Glomerular visceral epithelial cell (primary cell): ENCODE results near the gene MB21D2.
A peak's percentile ranks its signal among the peaks of the same experiment; 100 is the strongest.

Source experiments
- DNase-seq: peaks from one replicate; pipeline ENCODE4 v3.0.0-alpha.2; 2016; ENCODE audit errors: extremely low spot score

Gene MB21D2

DNA sequence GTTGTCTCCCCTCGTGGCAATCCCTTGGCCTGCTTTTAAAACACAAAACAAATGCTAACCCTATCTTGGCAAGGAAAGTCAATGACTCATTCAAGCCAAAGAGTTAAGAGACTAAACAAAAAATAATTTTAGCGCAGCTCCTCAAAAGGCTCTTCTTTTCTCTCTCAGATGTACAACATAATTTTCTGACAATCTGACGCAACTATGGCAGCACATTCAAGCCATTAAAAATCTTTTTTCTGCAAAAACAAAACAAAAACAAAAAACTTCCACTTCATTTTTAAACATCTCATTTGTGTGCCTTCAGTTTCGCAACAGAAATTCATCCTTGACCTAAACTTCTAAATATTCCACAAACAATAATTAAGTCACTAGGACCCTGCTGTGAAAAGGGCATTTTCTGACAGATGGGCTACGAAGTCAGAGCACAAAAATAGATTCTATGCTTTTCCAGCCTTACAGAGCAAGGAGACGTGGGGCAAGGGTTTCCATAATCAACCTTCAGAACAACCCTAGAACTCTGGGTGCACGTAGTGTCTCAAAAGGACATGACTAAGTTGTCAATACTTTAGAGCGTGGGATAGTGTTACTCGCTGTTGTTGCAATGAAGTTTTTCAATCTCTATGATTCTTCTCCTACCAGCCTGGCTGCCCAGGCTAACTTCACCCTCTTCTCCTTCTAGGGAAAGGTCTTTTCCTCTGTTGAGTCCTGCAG is 84.3 kb downstream of the MB21D2 start:
- DNase-seq, result no peak

DNA sequence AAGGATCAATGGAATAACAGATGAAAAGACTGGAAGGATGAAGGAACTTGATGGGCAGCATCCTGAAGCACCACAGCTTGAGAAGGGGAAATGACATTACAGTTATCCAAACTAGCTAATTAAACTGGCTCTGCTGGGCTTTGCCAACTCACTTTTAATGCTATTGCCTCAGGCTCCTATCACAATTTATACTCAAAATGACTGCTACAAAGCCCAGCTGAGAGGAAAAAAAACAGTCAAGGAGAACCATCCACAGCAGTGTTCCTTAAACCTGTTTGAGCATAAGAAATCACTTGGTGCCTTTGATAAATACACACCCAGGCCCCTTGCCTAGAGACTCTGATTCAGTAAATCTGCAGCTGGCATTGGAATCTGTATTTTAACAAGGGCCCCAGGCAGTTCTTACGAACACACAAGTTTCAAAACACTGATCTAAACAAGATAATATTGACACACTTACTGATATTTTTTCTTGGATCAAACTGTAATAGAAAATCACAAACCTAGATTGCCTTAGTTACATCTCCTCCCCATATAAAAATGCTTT is 85.8 kb downstream of the MB21D2 start:
- DNase-seq, result no peak

DNA sequence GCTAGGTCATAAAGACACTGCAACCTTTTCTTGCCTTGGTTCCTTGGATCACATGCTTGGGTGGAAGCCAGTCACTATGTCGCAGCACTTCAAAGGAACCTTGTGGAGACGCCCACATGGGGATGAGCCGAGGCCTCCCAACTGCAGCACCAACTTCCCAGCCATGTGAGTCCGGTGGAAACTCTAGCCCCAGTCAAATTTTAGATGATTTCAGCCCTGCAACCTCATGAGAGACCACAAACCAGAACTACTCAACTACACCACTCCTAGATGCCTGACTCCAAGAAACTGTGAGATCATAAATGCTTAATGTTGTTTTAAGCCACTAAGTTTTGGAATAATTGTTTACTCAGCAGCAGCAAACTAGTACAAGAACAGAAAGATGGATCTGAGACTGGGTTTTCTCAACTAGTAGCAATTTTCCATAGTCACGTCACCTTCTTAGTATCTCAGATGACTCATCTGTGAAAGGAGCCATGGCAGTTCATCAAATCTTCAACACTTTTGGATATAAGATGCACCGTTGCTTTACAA is 86.5 kb downstream of the MB21D2 start:
- DNase-seq, result peak; percentile 87

DNA sequence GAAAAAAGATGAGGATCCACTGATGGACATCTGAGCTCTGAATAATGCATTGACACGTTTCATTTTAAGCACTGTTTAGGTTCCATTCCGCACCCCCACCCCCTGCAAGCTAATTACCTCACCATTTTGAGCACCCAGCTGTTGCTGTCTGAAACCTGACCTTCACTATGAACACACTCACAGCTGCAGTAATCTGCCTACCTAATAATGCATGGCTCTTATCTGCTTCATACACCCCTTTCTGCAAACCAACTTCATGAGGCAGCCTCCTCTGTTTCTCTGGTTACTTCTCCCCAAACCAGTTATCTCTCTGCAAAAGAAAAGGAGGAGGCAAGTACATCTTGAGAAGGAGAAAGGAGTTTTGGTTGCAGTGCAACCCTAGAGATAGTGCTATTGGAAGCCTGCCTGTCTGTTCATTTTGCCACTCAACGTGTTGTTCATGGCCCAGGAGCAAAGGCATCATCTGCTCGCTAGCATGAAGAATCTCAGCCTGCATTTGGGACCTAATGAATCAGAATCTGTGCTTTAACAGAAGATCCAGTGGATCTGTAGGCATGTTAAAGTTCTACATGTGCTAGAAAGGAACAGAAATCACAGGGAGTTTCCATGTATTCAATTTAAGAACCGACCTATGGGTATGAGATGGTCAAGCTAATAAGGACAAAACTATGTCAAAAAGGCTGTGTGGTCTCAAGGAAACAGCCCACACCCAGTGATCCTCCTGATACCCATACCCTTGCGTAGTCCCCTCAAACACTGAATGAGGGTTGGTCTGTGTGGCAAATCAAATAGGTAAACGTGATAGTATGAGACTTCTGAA is 87.2 kb downstream of the MB21D2 start:
- no peak for DNase-seq

DNA sequence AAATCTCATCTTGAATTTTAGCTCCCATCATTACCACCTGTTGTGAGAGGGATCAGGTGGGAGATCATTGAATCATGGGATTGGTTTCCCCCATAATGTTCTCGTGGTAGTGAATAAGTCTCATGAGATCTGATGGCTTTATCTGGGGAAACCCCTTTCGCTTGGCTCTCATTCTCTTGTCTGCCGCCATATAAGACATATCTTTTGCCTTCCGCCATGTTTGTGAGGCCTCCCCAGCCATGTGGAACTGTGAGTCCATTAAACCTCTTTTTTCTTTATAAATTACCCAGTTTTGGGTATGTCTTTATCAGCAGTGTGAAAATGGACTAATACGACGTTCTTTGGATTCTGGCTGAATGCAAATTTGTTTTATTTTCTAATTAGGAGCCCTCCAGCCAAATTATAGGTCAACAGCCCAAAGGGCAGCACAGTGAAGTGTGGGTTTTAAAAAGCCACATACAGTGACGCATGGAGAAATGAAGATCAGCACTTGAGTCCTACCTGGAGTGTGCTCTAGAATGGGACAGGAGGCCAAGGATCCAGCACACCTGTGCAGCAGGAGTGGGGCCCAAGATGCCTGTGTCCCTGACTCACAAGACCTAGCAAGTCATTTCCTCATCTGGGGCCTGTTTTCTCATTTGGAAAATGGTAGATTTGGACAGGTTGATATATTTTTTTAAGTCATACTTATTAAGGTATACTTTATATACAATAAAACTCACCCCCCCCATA is 89.6 kb downstream of the MB21D2 start:
- DNase-seq, result no peak

DNA sequence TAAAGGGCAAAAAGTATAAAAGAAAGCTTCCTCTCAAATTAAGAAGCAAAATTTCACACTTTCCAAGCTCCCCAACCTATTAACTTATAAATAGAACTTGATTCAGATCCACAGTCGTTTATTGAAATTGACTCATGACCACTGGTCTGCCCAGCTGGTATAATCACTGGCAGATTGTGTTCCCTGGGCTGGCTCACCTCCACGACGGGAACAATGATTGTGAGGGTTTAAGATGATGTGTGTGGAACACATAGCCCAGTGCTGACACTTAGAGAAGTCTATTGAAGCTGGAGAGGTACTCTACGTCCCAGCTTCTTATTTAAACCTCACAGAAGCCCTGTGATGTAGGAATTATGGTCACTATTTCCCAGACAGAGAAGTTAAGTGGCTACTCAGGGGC is 90.4 kb downstream of the MB21D2 start:
- DNase-seq, result no peak

DNA sequence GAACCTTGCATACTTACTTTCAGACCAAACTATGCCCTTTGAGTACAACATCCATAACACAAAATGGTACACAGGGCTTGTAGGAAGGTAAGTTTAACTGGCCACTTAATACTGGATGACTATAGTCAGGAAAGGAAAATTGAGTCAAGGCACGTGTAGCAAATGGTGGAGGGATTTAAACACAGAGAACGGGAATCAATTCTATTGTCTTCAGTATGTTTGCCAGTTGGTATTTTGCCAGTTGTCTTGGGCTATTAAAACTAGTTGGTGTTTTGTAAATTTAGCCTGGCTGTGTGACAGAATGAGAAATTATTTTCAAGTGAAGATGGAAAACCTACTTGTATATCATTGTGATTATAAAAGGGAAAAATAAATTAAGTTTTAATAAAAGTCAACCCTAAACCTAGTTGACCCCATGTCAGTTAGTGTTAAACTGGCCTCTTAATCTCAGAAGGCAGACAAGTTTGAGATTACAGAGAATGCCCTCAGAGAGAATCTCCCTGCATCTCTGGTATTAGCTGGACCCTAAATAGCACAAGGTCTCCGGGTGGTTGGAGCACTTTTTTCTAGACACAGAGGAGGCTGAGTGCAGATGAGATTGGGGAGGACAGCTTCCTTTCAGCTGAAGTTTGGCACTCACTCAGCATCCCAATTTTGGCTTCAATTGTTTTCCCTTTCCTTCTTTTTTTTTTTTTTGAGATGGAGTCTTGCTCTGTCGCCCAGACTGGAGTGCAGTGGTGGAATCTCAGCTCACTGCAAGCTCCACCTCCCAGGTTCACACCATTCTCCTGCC is 91.2 kb downstream of the MB21D2 start:
- DNase-seq, result no peak

DNA sequence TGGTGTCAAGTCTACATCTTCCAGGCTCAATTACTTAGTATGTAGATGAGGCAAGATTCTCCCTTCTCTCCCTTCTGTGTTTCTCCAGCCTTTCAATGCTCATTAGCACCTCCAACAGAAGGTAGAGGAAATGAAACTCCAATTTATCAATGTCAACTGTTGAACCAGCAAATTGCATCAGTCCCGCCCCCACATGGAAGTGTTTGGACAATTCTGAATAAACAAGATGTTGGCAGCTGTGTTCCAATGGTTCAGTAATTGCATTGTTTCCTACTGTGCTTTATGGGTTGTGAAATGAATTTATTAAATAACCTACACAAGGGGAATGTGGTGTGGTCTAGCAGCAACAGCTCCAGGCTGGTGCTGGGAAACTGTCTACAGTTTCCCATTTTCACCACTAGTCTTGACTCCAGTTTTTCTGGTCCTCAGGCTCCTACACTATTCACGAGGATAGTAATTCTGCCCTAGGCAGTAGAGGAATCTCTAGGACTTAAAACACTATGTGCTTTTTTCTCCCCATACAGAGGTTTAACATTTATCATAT is 91.9 kb downstream of the MB21D2 start:
- DNase-seq, result no peak

DNA sequence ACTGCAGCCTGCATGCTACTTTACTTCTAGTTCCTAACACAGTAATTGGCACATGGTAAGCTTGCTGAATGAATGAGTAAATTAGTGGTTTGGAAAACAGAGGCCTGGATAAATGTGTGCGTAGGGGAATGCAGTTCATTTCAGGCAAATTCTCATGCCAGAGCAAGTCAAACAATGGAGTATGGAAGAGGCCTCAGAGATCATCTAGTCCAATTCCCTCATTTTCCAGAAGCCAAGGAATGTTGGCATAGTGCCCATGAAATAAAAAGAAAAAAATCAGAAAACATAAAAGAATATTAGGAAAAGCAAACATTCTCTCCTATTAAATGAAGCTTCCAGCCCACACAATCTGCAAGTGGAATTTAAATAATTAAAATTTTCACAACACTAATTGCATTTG is 92.4 kb downstream of the MB21D2 start:
- DNase-seq, result no peak

DNA sequence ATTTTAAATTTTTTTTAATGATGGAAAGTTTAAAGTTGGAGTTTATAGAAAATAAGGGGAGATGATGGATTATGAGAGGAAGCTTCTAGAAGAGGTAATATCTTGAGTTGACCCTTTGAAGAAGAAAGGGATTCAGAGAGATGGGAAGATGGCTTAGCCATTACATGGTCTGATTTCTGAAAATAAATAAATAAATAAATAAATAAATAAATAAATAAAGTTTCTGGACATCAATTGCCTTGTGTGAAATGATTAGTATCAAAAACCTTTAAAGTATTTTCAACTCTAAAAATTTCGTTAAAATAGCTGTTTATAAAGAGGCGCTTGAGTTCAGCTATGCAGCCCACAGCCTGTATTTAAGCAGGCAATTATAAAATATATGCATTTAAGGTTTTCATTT is 93.3 kb downstream of the MB21D2 start:
- no peak for DNase-seq

DNA sequence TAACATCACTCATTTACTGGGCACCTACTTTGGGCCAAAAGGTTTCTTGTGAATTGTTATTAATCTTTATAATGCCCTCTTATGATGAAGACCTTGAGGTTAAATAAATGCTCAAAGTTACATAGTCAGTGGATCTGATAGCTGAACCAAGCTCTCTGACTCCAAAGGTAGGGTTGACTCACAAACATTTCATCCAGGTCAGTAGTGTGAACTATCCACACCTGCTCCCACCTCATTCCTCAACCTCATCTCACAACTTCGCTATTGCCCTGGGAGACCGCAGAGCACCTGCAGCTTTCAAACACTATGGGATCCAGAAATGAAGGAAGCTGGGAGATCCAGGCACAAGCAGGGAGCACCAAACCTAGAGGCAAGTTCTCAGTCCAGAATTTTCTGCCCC is 96.5 kb downstream of the MB21D2 start:
- DNase-seq, result no peak

DNA sequence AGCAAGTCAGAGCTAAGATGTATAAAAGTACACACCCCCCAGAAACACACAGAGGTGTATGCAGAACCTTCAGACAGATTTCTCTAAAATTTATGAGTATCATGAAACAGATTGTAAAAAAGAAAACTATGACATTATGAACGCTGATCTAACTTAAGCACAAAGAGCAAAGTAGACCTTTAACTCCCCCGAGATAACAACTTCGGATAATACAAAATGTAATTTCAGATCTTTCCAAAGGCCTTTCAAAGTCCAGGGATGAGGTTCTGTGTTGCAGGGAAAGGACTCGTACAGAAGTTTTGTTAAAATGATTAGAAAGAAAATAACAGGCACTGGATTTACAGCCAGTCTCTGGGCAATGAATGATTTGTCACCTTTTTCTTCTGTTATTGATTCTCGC is 97.5 kb downstream of the MB21D2 start:
- no peak for DNase-seq

DNA sequence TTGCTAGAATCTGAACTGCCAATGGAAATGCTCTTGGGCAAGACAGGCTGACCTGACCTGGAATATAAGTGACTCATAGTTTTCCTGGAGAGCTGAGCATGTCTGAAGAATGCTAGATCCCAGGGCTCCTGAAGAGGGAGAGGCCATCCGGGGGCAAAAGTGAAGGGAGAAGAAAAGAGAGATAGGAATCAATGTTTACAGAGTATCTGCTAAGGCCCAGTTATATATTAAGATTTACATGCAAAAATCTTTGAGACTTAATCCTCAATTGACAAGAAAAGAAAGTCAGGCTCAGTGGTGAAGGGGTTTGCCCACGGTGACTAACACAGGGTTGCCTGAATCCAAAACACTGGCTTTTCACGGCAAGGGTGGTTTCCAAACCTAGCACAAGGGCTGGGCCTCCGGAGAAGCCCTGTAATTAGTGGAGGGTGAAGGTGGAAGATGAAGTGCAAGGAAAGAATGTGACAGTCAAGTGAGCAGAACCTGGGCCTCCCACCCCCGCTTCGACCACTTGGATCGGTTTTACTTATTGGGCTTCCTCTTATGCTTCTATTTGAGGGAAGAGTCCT is 98.6 kb downstream of the MB21D2 start:
- peak; percentile 87 for DNase-seq

DNA sequence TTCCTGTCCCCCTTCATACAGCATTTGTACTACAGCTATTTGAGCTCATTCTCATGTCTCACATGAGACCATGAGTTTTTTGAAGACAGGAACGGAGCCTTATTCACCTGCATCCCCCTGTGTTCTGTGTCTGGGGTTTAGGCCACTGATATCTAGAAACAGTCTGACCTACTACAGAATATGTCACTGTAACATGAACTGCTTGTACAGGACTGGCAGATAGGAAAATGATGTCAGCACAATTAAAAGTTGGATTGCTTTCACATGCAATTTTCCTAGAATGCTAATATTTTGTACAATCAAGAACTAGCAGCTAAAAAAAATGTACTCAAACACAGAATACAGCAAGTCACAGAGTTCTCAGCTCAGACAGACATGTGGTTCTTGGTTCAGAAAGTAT is 99.5 kb downstream of the MB21D2 start:
- DNase-seq, result no peak

DNA sequence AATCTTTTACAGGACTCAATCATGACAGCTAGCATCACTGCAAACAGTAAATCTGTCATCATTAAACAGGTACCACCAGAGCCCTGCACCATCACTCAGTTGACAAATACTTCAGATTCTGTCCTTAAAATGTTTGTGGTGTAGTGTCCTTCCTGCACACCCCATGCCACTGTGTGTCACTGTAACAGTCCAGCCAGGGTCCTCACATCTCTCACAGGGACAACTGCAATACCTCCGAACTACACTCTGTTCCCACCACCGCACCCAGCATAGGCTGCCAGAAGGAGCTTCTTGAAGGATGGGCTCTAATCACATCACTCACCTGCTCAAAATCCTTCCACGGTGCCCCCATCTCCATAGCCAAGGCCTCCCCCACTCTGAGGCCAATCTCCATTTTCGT is 100.2 kb downstream of the MB21D2 start:
- no peak for DNase-seq

DNA sequence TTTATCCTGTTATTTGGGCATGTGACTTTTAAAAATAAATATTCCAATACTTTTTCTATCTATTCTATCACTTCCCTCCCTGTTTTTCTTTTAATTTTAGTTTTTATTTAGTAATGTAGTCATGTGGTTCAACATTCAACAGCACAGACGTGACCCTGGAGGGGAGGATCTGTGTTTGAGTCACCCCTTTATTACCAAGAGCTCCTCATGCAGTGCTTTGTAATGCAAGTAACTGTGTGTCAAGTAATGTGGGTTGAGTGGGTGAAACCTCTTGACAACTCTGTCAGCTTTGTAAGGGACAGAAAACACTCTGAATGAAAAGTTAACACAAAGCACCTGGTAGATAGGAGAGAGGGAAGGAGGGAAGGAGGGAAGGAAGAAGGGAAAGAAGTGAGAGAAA is 100.6 kb downstream of the MB21D2 start:
- peak; percentile 51 for DNase-seq

DNA sequence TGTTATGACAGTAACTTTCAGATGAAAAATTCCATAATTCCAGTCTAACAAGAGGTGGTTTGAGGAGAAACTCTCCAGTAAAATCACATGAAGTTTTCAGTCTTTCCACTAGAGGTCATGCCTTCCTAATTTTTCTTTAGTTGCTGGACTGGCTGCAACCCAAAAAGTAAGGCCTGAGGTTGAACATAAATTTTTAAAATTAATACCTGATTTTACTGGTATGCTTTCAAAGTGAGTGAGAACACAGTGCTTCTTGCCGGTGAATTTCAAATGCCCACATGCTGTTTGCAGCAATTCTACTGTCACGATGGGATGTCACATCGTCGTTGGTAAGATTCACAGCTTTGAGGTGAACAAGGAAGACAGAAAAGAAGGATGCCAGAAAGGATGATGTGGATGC is 101.3 kb downstream of the MB21D2 start:
- peak; percentile 66 for DNase-seq

DNA sequence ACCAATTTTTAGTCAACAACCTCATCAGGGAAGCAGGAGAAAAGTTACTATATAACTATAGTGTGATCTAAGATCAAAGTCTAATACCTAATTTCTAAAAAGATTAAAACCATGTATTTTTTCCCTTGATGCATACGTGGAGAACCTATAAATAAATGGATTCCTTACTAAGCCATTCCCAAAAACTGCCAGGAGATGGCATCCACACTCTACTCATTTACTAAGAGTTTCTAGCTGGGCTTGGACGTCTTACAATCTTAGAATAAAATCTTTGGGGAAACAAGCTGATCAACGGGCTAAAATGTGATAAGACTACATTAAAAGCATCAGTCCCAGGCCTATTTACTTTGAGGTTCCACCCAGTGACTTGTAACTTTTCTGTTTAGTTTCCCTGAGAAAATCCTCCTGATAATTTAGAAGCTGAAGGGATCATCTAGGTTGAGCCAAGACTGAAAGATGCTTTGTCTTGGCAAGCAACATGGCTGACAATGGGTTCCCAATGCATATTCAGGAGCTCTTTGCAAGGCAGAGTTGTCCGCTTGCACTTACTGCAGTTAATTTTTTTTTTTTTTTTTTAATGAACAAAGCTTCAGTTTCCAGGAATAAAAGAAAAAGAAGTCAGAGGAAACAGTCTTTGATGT is 104.8 kb downstream of the MB21D2 start:
- DNase-seq, result peak; percentile 52

DNA sequence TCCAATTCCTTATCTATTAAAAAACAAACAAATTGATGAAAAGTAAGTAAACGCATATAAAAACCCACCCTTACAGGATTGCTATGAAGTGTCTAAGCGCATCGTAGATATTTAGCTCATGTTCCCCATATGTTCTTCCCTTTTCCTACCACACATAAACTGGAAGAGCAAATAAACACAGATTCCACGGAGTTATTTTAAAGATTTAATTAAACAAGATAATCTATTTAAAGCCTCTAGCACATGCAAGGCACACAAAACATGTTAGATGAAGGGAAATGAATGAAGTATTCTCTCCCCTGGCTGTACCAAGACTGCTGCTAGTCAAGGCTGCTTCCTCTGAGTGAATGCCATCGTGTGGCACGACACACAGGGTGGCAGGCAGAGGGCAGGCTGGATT is 111.9 kb downstream of the MB21D2 start:
- no peak for DNase-seq

DNA sequence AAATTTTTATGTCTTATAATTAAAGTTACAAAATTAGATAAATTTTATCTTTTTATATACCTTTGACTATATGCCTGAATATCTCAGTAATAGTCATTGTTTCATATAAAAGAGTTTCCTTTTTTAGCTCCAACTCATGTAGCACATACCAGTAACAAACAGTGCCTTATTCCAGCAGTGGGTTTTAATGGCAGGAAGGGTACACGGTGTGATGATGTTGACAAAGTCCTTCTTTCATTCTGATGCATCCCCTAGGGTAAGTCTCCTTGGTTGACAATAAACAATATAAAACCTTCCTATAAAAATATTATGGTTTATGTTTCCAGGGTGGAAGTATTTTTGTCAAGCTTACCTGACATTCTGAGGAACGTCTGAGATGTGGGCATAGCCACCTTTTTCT is 113.2 kb downstream of the MB21D2 start:
- no peak for DNase-seq
